Femur (tissue), 1 donor: ENCODE data around the gene ZIC4.

ENCODE experiments used
- DNase-seq: peaks from one replicate; pipeline ENCODE4 v3.0.0-alpha.2; 2017

ZIC4 gene

DNA sequence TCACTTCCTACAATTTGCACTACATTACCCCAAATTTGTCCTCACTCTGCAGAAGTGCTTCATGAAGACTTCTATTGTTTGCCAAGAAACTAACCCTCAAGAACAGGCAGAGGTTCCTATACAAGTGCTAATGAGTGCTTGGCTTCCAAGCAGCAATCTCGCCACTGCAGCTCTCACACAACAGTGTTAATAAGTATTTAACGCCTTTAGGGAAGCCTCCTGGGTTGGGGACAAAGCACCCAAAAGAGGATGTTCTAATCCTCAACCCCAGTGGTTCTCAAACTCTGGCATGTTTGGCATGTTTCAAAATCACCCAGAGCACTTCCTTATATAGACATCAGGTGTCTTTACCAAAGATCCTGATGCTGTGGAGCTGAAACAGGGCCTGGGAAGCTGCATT lies 64.6 kb downstream of the ZIC4 start:
- DNase-seq = no peak

DNA sequence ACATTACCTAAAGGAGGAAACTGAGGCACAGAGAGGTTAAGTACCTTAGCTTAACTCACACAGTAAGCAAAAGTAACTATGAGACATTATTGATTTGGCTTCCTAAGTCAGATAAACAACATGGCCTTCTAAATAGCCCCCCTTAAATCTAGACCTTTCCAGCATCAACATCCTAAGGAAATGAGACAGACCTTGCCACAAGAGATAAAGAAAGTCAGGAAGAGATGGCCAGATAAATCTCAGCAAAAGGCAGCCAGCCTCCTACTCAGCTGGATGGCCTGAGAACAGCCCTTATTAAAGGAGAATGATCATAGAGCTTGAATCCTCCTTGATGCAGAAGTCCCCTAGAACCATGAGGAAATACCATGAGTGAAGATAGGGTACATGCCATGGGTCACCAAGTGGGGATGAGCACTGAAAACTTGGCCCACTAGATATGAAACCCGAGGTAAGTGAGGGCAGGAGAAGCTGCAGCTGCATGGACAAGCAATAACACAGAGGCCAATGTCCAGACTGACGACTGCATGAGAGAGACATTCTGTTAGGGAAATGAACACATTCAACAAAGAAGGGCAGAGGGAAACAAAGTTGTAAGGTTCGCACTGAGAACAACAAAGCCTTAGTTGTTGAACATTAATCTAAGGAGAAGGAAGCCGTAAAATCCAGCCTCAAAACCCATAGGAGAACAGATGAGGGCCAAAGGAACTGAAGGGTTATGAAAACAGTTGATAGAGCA lies 69.6 kb downstream of the ZIC4 start:
- DNase-seq = no peak
